Measurements from ENCODE around the gene SPG7. TPM values are rescaled to one million over a fixed set of nuclear protein-coding genes. Genes with fewer than 3 reads are reported as not detected.
"Not testable (repeated sequence)": the region's sequence is repeated elsewhere in the genome, so short reads cannot be mapped to it uniquely, and the experiment has no call there.

The SPG7 gene
- total RNA-seq, 1 donor from 2014 or later = 96.1 TPM

DNA sequence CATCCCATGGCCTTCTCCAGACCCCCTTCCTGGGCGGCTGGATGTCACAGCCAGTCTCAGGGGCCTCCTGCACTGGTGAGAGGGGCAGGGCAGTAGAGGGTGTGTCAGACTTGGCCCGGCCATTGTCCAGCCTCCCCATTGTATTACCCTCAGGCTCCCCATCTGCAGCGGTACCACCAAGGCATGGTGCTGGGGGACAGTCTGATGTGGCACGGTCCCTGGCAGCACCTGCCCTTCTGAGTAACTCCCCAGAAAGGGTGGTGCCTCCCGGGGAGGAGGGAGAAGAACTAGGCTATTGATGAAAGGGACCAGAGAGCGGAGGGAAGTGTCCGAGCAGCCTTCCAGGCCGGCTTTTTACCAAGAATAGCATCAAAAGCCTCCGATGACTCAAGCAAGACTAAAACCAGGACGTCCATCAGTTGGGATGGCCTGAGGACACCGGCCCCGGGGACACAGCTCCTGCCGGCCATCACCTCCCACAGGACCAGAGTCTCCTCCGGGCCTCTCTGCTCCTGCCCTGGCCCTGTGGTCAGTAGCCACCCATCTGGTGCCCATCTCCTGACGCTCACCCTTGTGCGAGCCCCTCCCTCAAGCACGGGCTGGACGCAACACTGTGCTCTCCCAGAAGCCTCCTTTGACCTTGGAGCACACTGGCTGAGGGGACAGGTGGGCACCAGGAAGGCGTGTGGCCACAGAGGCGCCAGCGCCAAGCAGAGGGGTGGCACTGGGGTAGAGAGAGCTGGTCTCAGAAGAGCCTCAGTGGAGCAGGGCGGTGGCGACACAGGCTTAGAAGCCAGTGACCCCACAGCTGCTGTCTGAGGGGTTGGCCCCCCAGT, 61.5 kb downstream of the SPG7 start:
- DNase-seq (ENCODE audit: missing footprints) (no peak), ATAC-seq (no peak)
- intact Hi-C loops (cut with DNase I) = loop anchor here (10.0 kb wide), 1 partner anchor 75 kb away; no protein-coding TSS in a partner anchor

DNA sequence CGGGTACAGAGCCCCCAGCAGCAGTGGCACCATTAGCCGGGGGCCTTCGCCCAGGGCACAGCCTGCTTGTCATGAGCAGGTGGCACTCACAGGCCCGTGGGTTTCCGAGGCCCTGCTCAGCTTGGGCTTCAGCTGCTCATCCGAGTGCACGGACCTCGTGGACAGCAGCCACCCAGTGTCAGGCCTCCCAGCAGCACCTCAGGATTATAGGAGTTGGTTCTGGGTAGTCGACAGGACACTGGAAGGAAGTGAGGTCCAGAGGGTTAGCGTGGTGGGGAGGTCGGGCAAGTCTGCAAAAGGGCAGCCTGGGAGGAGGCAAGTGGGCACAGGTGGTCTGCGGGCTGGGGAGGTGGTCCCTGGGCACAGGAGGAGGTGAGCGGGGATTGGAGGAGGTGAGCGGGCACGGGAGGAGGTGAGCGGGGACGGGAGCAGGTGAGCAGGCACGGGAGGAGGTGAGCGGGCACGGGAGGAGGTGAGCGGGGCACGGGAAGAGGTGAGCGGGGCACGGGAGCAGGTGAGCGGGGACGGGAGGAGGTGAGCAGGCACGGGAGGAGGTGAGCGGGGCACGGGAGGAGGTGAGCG, 62.2 kb downstream of the SPG7 start:
- ATAC-seq (no peak), DNase-seq (ENCODE audit: missing footprints) (no peak)
- intact Hi-C loops (cut with DNase I) = loop anchor here (10.0 kb wide), 1 partner anchor 74 kb away; no protein-coding TSS in a partner anchor

DNA sequence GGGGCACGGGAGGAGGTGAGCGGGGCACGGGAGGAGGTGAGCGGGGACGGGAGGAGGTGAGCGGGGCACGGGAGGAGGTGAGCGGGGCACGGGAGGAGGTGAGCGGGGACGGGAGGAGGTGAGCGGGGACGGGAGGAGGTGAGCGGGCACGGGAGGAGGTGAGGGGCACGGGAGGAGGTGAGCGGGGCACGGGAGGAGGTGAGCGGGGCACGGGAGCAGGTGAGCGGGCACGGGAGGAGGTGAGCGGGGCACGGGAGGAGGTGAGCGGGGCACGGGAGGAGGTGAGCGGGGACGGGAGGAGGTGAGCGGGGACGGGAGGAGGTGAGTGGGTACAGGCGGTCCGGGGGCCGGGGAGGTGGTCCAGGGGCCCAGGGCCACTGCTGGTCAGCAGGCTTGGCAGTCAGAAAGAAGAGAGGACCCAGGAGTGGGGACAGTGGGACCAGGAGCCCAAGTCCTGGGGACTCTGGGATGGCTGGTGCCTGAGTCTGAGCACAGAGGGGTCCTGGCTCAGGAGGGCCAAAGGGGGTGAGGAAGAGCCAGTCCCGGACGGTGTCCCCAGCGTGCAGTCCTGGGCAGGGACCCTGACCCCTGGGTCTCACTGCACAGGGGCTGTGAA, 62.9 kb downstream of the SPG7 start:
- DNase-seq (ENCODE audit: missing footprints); ATAC-seq: not testable (repeated sequence)
- intact Hi-C loops (cut with DNase I) = loop anchor here (10.0 kb wide), 1 partner anchor 74 kb away; no protein-coding TSS in a partner anchor

DNA sequence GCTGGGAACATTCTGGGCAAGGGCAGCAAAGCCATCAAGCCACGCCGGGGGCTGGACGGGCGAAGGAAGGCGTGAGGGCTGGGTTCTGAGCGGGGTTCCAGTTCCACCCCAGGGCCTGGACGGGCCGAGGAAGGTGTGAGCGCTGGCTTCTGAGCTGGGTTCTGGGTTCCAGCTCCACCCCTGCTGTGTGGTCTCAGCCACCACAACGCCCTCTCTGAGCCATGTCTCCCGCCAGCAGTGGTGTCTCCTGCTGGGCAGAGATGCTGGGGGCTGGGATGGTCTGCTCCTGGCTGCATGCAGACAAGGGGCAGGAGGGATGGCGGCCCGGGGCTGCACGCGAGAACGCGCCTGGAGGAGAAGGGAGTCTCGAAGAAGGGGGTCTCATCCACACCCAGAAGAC, 63.4 kb downstream of the SPG7 start:
- DNase-seq (ENCODE audit: missing footprints) (no peak), ATAC-seq (no peak)
- intact Hi-C loops (cut with DNase I) = loop anchor here (10.0 kb wide), 1 partner anchor 73 kb away; no protein-coding TSS in a partner anchor

DNA sequence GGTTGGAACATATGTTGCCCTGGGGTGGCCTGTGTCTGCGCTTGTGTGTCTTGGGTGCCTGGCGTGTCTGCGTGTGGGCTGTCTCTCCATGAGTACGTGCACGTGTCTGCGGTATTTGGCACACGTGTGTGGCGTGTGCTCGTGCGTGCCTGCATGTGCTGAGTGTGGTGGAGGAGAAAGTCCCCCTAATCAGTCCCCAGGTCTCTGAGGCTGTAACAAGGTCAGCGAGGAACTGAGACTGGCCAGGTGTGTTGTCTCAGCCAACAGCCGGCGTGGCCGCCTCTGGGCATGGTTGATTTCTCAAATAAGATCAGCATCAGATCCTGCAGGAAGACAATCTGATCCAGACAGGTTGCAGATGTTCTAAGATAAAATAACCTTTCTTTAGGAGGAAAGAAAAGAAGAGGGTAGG, 63.9 kb downstream of the SPG7 start:
- DNase-seq (ENCODE audit: missing footprints) = no peak
- ATAC-seq = no peak
- intact Hi-C loops (cut with DNase I) = loop anchor here (10.0 kb wide), 1 partner anchor 73 kb away; no protein-coding TSS in a partner anchor

DNA sequence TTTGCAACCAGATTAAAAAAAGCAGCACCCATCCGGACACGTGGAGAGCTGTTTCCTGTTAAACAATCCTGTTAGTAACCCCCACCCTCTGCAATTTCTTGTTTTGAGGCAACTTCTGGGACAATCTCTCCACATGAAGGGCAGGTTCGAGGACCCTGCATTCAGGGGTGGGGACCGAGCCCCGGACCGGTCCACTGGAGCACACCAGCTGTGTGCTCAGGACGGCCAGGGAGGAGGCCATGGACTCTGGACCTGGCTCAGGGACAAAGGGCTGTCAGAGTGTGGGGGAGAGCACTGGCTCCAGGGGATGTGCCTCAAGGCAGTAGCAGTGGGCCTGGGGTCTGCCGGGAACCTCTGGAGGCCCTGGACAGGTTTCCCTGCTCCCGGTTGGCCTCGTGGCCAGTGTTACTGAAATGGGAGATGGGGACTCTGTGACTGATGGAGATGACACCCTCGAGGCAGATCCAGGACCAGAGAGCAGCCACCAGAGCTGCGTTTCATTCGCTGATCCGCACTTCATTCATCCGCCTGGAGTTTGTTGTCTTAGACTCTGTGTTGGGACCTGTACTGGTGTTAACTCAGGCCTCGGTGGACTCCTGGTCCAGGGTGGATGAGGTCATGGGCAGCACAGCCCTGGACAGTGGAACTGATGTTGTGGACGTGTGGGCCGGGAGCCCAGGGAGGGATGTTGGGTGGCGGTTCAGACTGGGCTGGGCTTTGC, 64.4 kb downstream of the SPG7 start:
- ATAC-seq = no peak
- DNase-seq (ENCODE audit: missing footprints) = no peak
- intact Hi-C loops (cut with DNase I) = loop anchor here (10.0 kb wide), 1 partner anchor 72 kb away; no protein-coding TSS in a partner anchor

DNA sequence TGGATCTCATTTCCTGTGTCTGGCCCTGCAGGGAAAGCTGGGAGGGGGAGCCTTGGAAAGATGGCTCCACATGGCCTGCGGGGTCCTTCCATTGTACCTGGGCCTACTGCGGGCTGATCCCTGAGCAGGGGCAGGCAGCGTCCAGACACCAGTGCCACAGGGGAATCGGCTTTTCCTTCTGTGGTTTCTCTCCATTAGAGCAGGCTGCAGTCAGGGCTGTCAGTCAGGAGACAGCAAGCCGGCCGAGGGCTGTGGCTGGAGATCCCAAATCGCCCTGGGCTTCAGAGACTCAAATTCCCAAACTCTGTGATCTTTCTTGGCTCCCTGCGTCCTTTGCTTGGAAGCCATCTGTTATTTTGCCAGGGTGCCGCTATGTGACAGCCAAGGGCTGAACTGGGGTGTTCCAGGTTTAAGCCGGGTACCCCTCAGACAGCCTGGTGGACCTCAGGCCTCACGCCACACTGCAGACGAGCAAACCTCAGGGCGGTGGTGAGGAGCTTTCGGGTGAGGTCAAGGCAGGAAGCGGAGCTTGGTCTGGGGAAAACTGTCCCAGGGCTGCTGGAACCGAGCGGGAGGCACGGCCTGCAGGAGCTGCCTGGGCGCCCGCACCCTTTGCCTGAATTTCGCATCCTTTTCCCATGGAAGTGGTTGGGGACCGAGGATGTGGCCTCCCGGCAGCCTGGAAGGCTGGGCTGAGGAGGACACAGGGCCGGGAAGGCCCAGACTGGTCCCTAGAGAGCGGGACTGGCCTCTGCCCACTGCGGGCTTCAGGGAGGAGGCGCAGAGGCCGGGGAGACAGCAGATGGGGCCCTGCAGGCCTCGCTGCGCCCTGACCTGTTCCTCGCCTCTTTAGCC, 65.8 kb downstream of the SPG7 start:
- intact Hi-C loops (cut with DNase I) = loop anchor here (10.0 kb wide), 1 partner anchor 71 kb away; no protein-coding TSS in a partner anchor
- ATAC-seq = peak; percentile 27
- no peak for DNase-seq (ENCODE audit: missing footprints)

DNA sequence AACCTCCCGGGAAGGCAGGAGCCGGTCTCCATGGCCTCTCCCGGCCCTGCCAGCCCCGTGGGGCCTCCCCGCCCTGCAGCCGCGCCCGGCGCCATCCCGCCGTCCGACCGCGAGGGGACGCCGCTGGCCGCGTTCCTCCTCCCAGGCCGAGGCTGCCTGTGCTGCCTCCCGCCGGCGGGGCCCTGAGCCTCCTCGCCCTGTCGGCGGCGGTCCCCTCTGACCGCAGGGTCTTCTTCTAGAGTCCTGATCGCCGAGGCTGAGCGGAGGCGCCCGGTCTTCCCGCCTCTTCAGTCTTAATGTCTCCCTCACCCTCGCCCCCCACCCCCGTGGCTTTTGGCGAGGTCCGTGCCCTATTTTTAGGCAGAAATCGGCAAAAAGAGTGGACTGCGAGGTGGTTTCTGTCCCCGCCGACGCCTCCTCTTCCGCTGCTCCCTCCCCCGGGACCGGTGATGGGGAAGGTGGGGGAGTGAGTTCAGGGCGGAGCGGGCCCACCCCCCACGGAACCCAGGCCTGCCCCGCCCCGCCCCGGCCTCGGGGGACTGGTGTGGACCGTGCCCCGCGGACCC, 66.6 kb downstream of the SPG7 start:
- ATAC-seq = peak; percentile 51
- no peak for DNase-seq (ENCODE audit: missing footprints)
- intact Hi-C loops (cut with DNase I) = loop anchor here (10.0 kb wide), 1 partner anchor 70 kb away; no protein-coding TSS in a partner anchor

DNA sequence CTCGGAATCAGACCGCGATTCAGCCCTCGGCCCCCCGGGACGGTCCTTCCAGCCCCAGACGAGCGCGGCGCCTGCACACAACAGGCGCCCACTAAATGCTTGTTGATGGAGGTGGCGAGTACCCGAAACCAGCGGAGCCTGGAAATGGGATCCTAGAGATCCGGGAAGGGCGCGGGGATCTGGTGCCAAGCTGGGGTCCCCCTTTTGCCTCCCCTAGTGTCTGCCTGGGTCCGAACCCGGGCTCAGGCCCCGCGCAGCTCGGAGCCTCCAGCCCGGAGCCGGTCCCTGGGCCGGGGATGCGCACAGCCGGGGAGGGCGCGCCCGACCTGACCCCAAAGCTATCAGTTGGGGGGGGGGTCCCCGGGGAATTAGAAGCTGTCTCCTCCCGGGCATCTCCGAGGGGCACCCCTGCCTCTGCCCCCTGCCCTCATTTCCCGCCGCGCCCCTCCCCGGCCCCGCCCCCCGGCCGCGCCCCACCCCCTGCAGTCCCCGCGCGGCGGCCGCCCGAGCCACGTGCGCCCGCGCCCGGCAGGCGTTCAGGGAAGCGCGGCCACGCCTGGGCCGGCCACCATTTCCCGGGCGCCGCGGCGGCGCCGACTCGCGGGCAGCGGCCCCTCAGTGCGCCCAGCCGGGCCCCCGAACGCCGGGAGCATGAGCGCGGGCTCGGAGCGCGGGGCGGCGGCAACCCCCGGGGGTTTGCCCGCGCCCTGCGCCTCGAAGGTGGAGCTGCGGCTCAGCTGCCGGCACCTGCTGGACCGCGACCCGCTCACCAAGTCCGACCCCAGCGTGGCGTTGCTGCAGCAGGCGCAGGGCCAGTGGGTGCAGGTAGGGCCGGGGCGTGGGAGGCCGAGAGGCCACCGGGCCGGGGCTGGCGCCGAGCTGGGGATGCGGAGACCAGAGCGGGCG, 67.3 kb downstream of the SPG7 start, which contains the start of gene CPNE7:
Gene CPNE7 (plus strand): TSS at position 512 of the 906 bp plus-strand sequence. CDS start 140 bp downstream, at position 652.
- ATAC-seq (no peak), DNase-seq (ENCODE audit: missing footprints) (no peak)
- intact Hi-C loops (cut with DNase I) = loop anchor here (10.0 kb wide), 1 partner anchor 69 kb away; no protein-coding TSS in a partner anchor

DNA sequence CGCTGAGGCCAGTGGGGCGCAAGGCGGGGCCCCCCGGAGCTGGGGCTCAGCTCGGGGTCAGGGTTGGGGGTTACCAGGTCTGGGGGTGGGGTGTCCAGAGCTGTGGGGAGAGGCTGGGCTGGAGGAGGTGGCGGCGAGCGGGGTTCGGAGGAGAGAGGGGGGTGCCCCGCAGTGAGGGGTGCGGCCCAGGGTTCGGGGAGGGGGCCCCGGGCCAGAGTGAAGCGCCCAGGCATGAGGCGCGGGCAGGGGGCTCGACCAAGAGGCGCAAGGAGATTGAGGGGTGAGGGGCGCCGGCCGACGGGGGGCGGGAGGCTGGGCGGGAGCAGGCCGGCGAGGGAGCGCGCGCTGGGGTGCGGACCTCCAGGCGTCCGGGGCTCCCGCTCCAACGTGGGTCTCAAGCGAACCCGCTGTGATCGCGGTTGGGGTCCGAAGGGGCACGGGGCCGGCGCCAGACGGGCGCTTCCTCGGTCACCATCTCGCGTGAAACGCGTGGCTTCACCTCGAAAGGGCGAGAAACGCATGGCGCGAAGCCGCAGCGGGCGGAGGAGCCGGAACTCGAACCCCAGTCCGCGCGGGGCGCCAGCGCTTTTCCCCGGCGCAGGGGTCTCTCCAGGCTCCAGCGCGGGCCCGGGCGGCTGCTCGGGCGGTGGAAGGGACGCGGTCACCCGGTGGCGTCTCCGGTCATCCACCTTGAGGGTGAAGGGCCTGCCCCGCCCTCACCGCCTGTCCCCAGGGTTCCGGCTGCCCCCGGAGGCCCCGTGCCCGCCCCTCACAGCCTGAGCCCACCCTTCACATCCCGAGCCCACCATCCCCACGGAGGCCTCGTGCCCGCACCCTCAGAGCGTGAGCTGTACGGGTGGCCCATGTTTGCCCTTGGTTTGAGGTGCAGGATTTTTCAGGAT, 68.2 kb downstream of the SPG7 start:
- intact Hi-C loops (cut with DNase I) = loop anchor here (10.0 kb wide), 1 partner anchor 68 kb away; no protein-coding TSS in a partner anchor
- no peak for DNase-seq (ENCODE audit: missing footprints)
- no peak for ATAC-seq

DNA sequence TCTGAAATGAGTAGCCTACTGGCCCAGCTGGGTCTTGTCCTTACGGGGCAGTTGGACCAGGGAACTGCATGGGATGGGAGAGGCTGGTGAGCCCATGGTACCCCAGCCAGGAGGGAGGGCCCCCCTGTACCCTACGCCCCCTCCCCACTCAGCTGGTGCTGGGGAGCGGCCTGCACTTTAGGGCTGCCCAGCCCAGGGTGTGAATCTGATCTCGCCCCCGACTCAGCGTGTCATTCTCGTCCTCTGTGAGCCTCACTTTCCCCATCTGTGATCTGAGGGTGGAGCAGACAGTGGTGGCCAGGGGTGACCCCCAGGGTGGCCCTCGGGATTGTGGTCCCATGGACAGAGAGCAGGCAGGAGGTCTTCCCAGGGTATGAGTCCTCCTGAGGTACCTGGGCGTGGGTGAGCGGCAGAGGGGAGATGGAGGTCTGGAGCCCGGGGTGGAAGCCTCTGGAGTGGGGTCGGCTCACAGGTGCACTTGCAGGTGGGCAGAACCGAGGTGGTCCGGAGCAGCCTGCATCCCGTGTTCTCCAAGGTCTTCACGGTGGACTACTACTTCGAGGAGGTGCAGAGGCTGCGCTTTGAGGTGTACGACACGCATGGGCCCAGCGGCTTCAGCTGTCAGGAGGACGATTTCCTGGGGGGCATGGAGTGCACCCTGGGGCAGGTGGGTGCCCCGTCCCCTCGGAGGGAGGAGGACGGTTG, 69.0 kb downstream of the SPG7 start:
- DNase-seq (ENCODE audit: missing footprints) (peak; percentile 39), ATAC-seq (no peak)
- intact Hi-C loops (cut with DNase I) = loop anchor here (10.0 kb wide), 1 partner anchor 68 kb away; no protein-coding TSS in a partner anchor

DNA sequence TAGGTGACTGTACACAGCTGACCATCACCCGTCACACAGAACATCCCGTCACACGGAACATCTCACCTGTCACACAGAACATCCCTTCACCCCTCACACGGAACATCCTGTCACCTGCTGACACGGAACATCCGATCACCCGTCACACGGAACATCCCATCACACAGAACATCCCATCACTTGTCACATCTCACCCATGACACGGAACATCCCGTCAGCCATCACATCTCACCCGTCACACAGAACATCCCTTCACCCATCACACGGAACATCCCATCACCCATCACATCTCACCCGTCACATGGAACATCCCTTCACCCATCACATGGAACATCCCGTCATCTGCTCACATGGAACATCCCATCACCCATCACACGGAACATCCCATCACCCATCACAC, 71.1 kb downstream of the SPG7 start:
- ATAC-seq (no peak), DNase-seq (ENCODE audit: missing footprints) (no peak)
- intact Hi-C loops (cut with DNase I) = loop anchor here (10.0 kb wide), 1 partner anchor 65 kb away; no protein-coding TSS in a partner anchor

DNA sequence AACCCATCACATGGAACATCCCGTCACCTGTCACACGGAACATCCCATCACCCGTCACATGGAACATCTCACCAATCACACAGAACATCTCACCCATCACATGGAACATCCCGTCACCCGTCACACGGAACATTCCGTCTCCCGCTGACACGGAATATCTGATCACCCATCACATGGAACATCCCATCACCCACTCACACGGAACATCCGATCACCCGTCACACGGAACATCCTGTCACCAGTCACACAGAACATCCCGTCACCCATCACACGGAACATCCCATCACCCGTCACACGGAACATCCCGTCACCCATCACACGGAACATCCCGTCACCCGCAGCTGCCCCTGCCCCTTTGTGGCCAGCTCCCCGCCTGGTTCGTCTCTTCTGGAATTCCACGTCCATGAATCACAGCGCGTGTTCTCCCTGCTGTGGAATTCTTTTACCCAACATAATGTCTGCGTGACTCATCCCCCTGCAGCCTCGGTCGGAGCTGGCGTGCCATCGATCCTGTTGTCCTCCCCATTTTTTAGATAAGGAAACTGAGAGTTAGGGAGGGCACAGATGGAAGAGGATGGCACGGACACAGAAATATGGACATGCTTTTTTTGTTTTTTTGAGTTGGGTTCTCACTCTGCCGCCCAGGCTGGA, 73.0 kb downstream of the SPG7 start:
- DNase-seq (ENCODE audit: missing footprints) (peak; percentile 42), ATAC-seq (no peak)
- intact Hi-C loops (cut with DNase I) = no loop called here

DNA sequence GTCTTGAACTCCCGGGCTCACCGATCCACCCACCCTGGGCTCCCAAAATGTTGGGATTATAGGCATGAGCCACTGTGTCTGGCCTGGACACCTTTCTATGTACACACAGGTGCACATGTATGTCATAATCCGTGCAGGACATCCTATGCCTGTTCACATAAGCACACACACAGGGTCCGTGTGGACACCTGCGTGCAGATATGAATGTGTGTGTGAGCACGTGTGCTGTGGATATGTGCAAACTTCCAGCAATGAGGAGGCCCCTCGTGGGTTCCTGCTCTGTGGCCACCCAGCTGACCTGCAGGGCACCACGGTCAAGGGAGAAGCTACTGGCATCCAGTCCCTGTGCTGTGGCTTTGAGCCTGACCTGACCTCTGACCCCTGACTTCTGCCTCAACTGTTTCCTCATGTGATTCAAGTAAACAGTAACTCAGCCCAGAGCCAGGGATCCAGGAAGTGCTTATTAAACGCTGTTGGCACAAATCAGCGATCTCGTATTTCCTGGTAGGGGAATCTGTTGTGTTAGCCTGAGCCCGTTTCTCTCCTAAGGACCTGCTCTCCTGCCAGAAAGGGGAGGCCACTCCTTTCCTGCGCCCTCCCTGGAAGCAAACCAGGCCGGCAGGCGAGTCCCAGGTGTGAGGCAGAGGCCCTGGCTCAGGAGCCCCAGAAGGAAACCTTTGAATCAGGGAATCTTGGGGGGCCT, 73.8 kb downstream of the SPG7 start:
- DNase-seq (ENCODE audit: missing footprints) = no peak
- intact Hi-C loops (cut with DNase I) = no loop called here
- ATAC-seq = no peak
